Measurements from ENCODE around the gene SLITRK6. TPM values are rescaled to one million over a fixed set of nuclear protein-coding genes. Genes with fewer than 3 reads are reported as not detected.

Gene SLITRK6
- total and polyA plus RNA-seq, 3 donors from 2014 or later, result 0.16 to 1.1 (median 0.34) TPM

GRCh38 chr13:85828094-85828684 lies 29.0 kb upstream of the SLITRK6 start:
- Histone ChIP-seq H3K4me3 (no peak overlapping the region), H3K27me3 (no peaks in the 10 kb centered on the region), H3K27ac (no peak overlapping the region), H3K4me1 (no peaks in the 10 kb centered on the region), H3K36me3 (ENCODE audit: low read depth, missing control alignments) (no peaks in the 10 kb centered on the region), H3K9me3 (no peaks in the 10 kb centered on the region)
- TF ChIP-seq CTCF (IDR thresholded peaks at IDR 0.05) (peak in 2 of 3 experiments; percentile 34 to 56), POLR2A (IDR thresholded peaks at IDR 0.05) (no peak)
- WGBS, 2 donors, result 50 to 56% methylated on average over 2 of the region's 2 CpGs
- DNase-seq, result no peak
- intact Hi-C loops (cut with DNase I; ENCODE audit: low total_unique reads), result no loop called here

DNA sequence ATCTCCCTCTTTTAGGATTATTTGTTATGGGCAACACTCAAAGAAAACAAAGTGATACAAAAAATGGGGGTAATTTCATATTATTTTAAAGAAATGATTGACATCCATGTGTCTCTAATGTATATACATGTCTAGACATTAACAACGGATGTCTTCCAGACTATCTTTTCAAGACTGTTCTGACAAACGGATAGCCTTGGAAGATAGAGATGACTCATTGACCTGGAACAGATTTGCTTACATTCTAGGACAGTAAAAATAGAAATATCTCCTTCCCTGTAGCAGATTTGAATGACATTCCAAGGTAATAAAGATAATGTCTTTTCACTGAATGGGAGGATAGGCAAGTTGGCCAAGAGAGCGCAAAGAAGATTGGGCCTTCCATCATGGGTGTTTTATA lies 26.2 kb upstream of the SLITRK6 start:
- TF ChIP-seq CTCF (IDR thresholded peaks at IDR 0.05) (no peak), POLR2A (IDR thresholded peaks at IDR 0.05) (no peak)
- no peaks in the 10 kb centered on the region for H3K36me3 ChIP-seq (ENCODE audit: low read depth, missing control alignments)
- H3K27me3 ChIP-seq, result no peaks in the 10 kb centered on the region
- no peak overlapping the region for H3K27ac ChIP-seq
- 54 to 78% methylated on average over 3 of the region's 3 CpGs for WGBS, 2 donors
- no peaks in the 10 kb centered on the region for H3K4me1 ChIP-seq
- intact Hi-C loops (cut with DNase I; ENCODE audit: low total_unique reads), result no loop called here
- no peaks in the 10 kb centered on the region for H3K9me3 ChIP-seq
- no peak overlapping the region for H3K4me3 ChIP-seq
- no peak for DNase-seq

DNA sequence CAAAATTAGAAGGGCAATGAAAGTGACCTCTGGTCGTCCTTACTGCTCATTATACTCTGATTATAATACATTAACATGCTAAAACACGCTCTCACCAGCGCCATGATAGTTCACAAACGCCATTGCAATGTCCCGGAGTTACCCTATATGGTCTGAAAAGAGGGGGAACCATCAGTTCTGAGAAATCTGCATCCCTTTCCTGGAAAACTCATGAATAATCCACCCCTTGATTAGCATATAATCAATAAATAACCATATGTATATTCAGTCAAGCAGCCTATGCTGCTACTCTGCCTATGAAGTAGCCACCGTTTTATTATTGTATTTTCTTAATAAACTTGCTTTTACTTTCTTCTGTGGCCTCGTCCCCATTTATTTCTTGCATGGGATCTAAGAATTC lies 24.6 kb upstream of the SLITRK6 start:
- no peaks in the 10 kb centered on the region for H3K9me3 ChIP-seq
- H3K4me1 ChIP-seq, result no peaks in the 10 kb centered on the region
- no peak for DNase-seq
- H3K27ac ChIP-seq, result no peak overlapping the region
- 49 to 76% methylated on average over 7 of the region's 7 CpGs for WGBS, 2 donors
- H3K27me3 ChIP-seq, result no peaks in the 10 kb centered on the region
- TF ChIP-seq CTCF (IDR thresholded peaks at IDR 0.05) (no peak), POLR2A (IDR thresholded peaks at IDR 0.05) (no peak)
- H3K4me3 ChIP-seq, result no peak overlapping the region
- no peaks in the 10 kb centered on the region for H3K36me3 ChIP-seq (ENCODE audit: low read depth, missing control alignments)
- intact Hi-C loops (cut with DNase I; ENCODE audit: low total_unique reads), result no loop called here

DNA sequence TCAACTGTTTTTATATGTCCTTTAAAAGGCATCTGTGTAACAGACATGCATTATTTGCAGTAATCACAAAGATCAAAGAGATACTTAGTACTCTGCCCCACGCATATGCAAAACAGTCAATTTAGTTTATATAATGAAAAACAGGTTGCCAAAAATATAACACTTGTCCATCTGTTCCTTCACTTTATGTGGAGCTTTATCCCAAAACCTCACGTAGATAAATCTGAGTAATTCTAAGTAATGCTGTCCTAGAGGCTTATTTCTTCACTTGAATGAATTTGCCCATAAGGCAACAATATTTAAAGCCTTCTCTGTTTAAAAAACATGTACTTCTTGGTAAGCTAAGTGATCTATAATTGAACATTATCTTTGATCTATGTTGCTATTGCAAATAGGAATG lies 20.3 kb upstream of the SLITRK6 start:
- 77 to 83% methylated on average over 2 of the region's 2 CpGs for WGBS, 2 donors
- Histone ChIP-seq H3K4me3 (no peak overlapping the region), H3K27ac (no peak overlapping the region), H3K4me1 (no peaks in the 10 kb centered on the region), H3K36me3 (ENCODE audit: low read depth, missing control alignments) (no peaks in the 10 kb centered on the region), H3K9me3 (no peaks in the 10 kb centered on the region), H3K27me3 (no peaks in the 10 kb centered on the region)
- no peak for DNase-seq
- intact Hi-C loops (cut with DNase I; ENCODE audit: low total_unique reads), result no loop called here
- TF ChIP-seq CTCF (IDR thresholded peaks at IDR 0.05), result no peak
- no peak for TF ChIP-seq POLR2A (IDR thresholded peaks at IDR 0.05)

GRCh38 chr13:85816413-85816812 lies 17.2 kb upstream of the SLITRK6 start:
- no peak for DNase-seq
- TF ChIP-seq CTCF (IDR thresholded peaks at IDR 0.05) (no peak), POLR2A (IDR thresholded peaks at IDR 0.05) (no peak)
- Histone ChIP-seq H3K9me3 (no peaks in the 10 kb centered on the region), H3K4me3 (no peak overlapping the region), H3K4me1 (no peaks in the 10 kb centered on the region), H3K27me3 (no peaks in the 10 kb centered on the region), H3K27ac (no peak overlapping the region), H3K36me3 (ENCODE audit: low read depth, missing control alignments) (no peaks in the 10 kb centered on the region)
- intact Hi-C loops (cut with DNase I; ENCODE audit: low total_unique reads), result no loop called here
